DMS 273 (cell line): ENCODE results near the gene SLC44A4.
"Not testable (repeated sequence)": the region's sequence is repeated elsewhere in the genome, so short reads cannot be mapped to it uniquely, and the experiment has no call there.

Experiments
- DNase-seq: peaks from one replicate; lab custom pipeline; 2025; ENCODE audit not compliant: unreplicated experiment; lab: John Stamatoyannopoulos, UW

SLC44A4 gene

GRCh38 chr6:31860349-31860748 lies 18.4 kb downstream of the SLC44A4 start:
- DNase-seq: no peak

- no peak for DNase-seq
Measured at GRCh38 chr6:31859923-31860322, 18.9 kb downstream of the SLC44A4 start.

- no peak for DNase-seq
Measured at GRCh38 chr6:31858707-31859106, 20.1 kb downstream of the SLC44A4 start.

- DNase-seq: not testable (repeated sequence)
Measured at GRCh38 chr6:31857774-31858173, 21.0 kb downstream of the SLC44A4 start.

- DNase-seq: not testable (repeated sequence)
Measured at GRCh38 chr6:31851980-31852718, 26.6 kb downstream of the SLC44A4 start.

GRCh38 chr6:31851485-31851832 lies 27.3 kb downstream of the SLC44A4 start:
- no peak for DNase-seq

GRCh38 chr6:31850765-31851484 lies 27.9 kb downstream of the SLC44A4 start:
- no peak for DNase-seq

- no peak for DNase-seq
Measured at GRCh38 chr6:31847276-31847978, 31.4 kb downstream of the SLC44A4 start.

- no peak for DNase-seq
Measured at GRCh38 chr6:31844507-31844906, 34.3 kb downstream of the SLC44A4 start.

- peak; percentile 58 for DNase-seq
Measured at GRCh38 chr6:31842053-31842452, 36.7 kb downstream of the SLC44A4 start.

- DNase-seq: not testable (repeated sequence)
Measured at GRCh38 chr6:31839779-31840126, 39.0 kb downstream of the SLC44A4 start.

- no peak for DNase-seq
Measured at GRCh38 chr6:31838968-31839367, 39.8 kb downstream of the SLC44A4 start.

GRCh38 chr6:31838114-31838553 lies 40.7 kb downstream of the SLC44A4 start:
- not testable (repeated sequence) for DNase-seq

GRCh38 chr6:31837369-31838113 lies 41.3 kb downstream of the SLC44A4 start:
- no peak for DNase-seq

- peak; percentile 51 for DNase-seq
Measured at GRCh38 chr6:31836474-31837368, 42.1 kb downstream of the SLC44A4 start.

- peak; percentile 40 for DNase-seq
Measured at GRCh38 chr6:31836047-31836473, 42.7 kb downstream of the SLC44A4 start.

- DNase-seq: peak; percentile 98
Measured at GRCh38 chr6:31834367-31835250, 44.2 kb downstream of the SLC44A4 start.

- DNase-seq: no peak
Measured at GRCh38 chr6:31831350-31832215, 47.2 kb downstream of the SLC44A4 start.
